ENCODE data around the gene ODAD3.
"Not testable (repeated sequence)": the region's sequence is repeated elsewhere in the genome, so short reads cannot be mapped to it uniquely, and the experiment has no call there.

ODAD3 gene

DNA sequence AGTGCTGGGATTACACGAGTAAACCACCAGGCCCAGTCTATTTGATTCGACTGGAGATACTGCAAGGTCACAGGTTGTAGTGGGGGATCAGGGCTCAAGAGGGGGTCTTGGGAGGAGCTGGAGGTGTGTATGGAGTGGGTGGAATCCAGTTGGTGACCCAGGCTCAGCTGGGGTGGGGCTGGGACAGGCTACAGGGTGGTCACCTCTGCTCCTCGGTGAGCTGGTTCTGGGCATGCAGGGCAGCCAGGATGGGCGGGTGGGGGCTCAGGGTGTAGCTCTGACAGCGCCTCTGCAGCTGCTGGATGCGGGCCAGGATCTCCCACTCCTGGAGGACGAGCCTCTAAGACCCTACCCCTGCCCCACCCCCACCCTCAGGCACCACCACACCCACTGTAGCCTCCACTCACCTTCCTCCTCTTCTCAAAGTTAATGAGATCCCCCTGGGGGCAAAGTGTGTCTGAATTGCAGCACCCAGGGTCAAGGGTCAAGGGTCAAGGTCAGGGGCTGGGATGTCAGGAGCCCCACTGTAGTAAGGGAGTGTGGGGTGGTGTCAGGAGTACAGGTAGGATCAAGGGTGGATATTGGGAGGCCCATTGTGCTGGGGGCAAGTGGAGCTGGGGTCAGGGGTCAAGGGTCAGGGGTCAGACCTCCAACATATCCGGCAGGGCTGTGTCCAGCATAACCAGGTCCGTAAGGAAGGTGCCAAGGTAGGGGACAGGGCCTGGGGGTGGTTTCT is 32.9 kb downstream of the ODAD3 start:
- no peak for DNase-seq

DNA sequence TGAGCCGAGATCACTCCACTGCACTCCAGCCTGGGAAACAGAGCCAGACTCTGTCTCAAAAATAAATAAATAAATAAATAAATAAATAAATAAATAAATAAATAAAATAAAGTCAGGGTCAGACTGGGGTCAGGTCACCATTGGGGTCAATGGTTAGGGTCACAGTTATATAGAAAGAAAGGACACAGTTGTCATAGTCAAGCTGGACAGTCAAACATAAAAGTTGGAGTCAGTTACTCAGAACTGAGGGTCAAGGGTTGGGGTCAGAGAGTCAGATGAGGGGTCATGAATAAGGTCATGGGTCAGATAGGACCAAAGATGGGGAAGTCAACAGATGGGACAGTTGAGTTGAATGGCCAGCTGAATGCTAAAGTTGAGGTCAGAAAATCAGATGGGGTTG is 34.1 kb downstream of the ODAD3 start:
- no peak for DNase-seq

DNA sequence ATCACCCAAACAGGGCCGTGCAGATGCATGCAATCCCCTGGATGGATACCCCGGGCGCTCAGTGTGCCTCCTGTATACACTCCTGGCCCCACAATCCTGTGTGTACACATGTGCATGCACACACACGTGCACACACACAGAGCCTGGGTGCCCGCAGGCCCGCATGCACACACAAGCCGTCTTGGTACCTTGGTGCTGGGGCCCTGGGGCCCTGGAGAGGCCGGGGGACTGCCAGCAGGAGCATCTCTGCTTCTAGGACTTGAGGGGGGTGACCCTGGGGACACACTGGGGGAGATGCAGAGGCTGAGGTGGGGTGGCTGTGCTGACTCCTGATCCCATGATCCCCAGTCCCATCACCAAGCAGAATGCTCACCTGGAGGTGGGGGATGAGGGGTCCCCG is 35.3 kb downstream of the ODAD3 start:
- DNase-seq, result no peak

DNA sequence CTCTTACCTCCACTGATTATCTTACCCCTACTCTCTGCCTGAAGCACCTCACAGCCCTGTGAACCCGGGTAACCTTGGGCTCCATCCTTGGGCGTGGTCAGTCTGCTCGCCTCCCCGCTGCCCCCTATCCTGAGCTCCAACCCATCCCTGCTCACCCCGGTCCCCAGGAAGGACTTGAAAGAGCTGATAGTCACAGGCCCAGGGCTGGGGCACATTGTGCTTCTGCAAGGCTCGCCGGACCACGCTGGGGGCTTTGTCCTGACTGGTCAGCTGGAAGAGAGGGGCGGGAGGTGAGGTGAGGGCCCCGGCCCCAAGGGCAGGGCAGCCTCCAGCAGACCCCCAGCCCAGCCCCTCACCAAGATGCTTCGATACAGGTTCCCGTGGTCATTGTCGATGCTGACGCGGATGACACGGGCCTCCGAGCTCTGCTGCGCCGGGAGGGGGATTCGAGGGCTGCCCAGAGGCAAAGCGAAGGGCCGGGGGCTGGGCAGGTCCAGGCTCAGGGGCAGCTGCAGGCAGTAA is 37.8 kb downstream of the ODAD3 start:
- no peak for DNase-seq

DNA sequence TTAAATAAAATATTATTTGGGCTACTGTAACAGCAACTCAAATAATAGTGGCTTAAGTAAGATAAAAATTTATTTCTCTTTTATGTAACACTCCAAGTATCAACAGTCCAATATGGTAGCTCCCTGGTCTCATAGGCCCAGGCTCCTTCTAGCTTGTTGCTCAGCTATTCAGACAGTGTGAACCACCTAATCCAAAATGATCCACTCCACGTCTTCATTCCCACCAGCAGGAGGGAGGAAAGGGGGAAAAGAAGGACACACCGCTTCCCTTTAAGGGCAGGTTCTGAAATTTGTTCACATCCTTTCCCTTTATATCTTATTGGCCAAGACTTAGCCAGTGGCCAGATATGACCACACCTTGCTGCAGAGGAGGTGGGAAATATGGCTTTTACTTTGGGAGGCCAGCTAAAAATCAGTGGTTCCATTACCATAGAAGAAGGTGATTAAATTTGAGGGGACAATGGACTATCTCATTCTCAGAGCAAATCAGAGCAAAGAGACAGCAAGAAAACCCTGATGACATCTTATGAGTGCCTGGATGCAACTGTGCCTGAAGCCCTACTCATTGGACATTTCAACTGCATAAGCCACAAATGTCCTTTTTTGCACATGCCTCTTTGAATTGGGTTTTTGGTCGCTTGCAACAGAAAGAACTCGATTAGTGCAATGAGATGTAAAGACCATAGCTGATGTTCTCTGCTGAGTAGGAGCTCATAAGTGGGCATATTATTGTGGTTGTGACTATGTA is 43.8 kb downstream of the ODAD3 start:
- no peak for DNase-seq

DNA sequence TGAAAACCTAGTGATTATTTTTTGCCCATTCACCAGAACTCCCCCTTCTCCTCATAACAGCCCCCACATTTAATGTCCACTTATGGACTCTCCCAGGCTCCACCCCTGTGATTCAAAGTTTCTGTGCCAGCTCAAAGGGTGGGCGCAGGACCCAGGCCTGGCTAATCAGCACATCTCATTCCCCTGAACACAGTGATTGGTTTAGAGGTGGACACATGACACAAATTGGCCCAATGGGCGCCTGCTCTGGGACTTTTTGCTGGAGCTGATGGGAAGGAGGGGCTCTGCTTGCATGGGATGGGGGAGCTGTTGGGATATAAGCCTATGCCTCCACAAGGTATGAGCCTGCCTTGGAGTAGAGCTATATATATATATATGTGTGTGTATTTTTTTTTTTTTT is 44.6 kb downstream of the ODAD3 start:
- no peak for DNase-seq

DNA sequence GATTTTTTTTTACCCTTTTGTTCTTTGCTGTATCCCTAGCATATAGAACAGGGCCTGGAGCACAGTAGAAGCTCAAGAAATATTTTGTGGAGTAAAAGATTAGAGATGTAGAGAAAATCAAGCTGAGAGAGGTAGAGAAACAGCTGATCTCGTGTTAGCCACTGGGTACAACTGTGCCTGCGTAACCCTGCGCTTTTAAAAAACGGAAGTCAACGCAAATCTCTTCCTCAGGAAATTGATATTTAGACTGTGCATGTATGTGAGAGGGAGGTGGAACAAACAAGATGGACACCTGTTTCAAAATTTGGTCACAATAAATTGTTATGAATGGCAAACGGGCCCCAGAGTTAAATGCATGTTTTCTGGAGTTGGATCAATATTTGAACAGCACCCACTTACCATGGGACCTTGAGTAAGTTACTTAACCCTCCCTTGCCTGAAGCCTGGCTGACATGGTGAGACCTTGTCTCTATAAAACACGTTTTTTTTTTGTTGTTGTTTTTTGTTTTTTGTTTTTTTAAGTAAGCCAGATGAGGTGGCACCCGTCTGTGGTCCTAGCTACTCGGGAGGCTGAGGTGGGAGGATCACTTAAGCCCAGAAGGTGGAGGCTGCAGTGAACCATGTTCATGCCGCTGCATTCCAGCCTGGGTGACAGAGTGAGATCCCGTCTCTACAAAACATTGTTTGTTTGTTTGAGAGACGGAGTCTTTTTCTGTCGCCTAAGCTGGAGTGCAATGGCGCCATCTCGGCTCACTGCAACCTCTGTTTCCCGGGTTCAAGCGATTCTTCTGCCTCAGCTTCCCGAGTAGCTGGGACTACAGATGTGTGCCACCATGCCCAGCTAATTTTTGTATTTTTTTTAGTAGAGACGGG is 47.5 kb downstream of the ODAD3 start:
- no peak for DNase-seq

DNA sequence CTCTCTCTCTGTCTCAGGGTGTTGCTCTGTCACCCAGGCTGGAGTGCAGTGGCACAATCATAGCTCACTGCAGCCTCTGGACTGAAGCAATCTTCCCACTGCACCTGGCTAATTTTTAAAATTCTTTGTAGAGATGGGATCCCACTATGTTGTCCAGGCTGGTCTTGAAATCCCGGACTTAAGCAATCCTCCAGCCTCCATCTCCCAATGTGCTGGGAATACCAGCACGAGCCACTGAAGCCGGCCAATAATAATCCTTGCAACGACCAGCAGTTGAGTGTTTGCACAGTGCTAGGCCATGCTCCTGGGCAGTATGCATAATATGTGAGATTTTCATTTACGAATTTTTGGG is 50.2 kb downstream of the ODAD3 start:
- no peak for DNase-seq

DNA sequence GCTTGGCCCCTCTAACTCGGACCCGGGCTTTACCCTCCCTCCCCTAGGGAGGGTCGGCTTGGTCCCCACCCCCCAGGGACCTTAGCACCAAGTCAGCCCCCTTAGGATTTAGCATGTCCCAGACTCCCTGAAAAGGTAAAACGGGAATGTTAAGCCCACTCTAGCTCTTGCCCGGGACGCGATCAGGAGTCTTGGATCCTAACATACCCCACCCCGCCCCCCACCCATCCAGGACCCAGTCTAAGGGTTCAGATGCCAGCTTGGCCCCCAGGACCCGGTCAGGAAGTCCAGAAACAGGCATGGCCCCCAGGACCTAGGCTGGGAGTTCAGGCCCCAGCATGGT is 51.2 kb downstream of the ODAD3 start:
- no peak for DNase-seq

DNA sequence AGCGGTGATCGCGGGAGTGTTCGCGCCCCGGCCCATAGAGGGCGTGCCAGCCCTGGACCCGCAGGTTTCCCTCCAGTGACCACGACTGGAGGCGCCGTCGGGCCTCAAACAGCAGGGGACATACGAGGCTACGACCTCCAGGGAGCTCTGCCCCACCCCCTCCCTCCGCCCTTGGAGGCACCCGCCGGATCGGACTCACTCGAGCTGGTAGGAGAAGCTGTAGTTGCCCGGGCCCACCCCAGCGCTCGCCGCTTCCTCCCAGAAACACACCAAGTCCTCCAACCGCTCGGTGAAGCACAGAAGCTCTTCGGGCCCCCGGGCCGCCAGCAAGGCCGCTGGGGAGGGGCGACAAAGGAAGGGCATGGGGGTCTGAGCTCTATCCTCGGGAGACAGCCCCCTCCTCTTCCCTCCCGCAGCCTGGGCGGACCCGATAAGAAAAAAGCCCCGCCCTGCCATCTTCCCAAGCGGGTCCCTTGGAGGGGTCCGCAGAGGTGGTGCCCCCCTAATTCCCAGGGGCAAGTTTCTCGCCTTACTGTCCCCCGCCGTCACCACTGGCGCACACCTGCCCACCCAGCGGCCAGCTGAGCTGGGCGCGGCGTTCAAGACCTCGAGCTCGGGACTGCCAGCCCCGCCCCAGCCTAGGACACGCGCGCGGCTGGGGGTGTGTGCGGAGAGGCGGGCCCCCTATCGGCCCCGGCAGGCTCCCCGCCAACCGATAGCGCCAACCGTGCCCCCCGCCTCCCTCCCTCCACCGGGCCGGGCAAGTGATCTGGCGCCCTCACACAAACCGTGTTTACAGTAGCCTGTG is 51.8 kb downstream of the ODAD3 start:
- DNase-seq, result no peak

DNA sequence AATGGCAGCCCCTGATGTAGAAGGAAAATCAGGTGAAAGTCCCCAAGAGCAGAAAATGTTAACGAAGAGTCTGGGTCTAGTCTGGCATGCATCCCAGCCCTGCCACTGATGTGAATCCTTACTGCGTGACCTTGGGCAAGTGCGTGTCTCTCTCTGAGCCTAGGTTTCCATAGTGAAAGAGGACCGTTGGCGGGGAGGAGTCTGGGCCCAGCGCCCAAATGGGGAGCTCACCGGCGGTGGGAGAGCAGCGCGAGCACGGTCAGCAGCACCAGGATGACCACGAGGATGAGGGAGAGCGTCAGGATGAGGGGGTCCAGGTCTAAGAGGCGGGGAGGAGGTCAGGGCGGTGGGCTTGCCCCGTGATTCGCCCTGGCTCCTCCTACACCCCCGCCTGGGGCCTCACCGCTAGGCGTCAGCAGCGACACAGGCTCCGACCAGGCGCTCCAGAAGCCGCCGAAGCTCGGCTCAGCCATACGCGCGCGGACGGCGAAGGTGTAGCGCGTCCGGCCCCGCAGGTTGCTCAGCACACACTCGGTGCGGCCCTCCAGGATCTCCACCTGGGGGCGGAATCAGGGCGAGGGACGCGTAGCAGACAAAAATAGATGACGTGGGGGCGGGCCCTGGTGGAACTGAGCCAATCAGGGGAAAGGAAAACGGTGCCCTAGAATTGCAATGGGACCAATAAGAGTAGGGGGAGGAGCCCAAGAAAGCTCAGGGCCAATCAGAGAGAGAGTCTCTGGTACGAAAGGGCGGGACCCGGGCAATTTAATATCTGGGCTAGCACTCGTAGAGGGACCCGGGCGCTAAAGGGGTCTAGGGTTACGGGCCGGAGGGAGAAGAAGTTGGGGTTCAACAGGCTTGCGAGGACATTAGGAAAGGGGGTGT is 54.0 kb downstream of the ODAD3 start:
- peak; percentile 93 for DNase-seq

DNA sequence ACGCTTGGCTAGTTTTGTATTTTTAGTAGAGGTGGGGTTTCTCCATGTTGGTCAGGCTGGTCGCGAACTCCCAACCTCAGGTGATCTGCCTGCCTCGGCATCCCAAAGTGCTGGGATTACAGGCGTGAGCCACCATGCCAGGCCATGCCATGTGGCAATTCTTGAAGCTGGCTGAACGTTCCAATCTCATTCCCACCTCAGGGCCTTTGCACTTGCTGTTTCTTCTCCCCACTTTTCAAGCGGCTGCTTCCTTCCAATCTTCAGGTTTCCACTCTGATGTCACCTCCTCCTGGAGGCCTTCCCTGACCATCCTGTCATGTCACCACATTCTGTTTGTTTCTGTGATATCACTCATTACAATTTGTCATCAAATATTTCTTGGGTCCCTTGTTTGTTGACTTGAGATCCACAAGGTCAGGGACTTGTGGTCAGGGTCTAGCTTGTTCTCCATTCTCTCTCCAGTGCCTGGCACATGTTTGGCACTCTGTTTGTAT is 55.0 kb downstream of the ODAD3 start:
- DNase-seq, result no peak

DNA sequence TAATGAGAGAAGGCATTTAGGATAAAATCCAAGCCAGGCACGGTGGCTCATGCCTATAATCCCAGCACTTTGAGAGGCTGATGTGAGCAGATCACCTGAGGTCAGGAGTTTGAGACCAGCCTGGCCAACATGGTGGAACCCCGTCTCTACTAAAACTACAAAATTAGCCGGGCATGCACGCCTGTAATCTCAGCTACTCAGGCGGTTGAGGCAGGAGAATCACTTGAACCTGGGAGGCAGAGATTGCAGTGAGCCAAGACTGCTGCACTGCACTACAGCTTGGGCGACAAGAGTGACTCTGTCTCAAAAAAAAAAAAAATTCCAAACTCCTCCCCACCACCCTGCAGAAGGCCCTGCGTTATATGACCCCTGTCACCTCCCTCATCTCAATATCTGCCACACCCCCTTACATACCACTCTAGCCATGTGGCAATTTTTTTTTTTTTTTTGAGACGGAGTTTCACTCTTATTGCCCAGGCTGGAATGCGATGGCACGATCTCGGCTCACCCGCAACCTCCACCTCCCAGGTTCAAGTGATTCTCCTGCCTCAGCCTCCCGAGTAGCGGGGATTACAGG is 55.6 kb downstream of the ODAD3 start:
- DNase-seq, result not testable (repeated sequence)

DNA sequence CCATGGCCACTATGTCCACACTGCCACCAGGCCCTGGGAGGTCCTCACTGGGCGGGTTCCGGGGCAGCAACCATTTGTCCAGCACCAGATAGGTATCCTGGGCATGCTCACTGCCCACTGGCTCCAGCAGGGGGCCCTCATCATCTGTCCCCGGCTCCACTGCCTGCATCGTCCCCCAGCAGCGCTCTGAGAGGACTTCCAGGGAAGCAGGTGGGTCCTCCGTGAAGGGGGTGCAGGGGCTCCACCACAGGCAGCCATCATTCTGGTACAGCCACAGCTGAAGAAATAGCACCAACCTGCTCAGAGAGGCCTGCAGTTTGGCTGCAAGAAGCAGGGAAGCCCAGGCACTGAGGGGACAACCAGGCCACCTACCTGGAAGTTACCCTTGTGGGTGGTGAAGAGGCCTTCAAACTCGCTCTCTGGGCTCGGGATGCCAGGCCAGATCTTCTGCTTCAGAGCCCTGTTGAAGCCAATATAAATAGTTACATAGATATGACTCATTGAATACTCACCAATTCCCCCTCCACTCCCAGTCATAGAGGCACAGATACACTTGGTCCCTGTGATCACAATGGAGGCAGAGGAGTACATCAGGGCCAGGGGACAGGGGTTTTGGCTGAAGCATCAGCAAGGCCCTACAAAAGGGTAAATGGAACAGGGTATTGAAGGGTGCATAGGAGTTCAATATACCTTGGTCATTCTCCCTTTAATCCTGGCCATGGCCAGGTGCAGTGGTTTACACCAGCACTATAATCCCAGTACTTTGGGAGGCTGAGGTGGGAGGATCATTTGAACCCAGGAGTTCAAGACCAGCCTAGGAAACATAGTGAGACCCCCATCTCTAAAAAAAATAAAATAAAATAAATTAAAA is 56.4 kb downstream of the ODAD3 start:
- no peak for DNase-seq

DNA sequence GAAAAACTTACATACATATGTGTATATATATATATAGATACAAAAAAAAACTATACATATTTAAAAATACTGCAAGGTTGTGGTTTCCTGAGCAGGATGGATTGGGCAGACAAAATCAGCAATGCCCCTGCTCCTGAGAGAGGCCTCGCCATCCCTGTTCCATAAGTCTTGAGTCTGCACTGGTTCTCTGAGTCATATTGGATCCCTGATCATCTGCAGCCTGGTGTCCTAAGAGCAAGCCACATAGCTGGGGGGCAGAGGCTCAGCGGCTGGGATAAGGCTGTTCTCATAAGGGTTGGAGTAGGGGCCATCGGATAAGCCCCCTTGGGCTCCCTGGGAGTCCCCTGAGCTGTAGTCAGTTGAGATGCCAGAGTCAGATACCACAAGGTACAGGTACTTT is 57.2 kb downstream of the ODAD3 start:
- DNase-seq, result no peak

DNA sequence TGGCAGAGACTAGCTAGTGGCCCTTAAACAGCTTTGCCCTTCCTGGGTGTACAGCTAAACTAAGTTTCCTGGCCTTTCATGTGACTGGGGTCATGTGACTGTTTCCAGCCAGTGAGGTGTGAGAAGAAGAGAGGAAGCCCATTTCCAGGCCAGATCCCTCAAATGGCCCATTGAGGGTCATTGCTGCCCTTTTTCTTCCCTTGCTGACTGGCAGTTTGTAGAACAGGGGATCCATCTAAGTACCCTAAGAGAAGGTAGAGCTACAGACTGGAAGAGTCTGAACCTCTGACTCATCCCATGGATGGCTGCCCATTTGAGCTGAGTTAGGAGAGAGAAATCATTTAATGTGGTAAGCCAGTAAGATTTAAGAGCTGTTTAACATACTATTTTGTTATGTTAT is 57.7 kb downstream of the ODAD3 start:
- no peak for DNase-seq

DNA sequence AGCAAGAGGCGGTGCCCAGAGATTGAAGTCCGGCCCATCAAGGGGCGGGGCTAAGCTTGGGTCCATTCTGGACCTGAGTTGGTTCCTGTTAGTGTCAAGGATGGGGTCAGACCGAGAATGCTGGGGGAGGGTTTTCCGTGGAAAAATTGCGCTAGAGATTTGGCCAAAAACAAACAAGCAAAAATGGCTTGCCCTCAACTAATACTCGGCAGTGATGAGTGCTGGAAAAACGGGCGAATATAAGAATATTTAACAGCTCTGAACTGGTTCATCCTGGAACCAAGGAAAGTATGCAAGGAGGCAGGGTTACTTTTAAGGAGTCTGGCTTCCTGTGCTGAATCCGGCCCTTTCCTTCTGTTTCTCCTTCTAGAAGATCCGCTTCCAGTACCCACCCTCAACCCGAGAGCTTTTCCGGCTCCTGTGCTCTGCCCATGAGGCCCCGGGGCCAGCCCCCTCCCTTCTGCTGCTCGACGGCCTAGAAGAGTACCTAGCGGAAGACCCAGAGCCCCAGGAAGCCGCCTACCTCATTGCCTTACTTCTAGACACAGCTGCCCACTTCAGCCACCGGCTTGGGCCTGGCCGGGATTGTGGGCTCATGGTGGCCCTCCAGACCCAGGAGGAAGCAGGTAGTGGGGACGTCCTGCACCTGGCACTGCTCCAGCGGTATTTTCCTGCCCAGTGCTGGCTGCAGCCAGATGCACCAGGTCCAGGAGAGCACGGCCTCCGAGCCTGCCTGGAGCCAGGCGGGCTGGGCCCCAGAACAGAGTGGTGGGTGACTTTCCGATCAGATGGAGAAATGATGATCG is 59.6 kb downstream of the ODAD3 start:
- no peak for DNase-seq

DNA sequence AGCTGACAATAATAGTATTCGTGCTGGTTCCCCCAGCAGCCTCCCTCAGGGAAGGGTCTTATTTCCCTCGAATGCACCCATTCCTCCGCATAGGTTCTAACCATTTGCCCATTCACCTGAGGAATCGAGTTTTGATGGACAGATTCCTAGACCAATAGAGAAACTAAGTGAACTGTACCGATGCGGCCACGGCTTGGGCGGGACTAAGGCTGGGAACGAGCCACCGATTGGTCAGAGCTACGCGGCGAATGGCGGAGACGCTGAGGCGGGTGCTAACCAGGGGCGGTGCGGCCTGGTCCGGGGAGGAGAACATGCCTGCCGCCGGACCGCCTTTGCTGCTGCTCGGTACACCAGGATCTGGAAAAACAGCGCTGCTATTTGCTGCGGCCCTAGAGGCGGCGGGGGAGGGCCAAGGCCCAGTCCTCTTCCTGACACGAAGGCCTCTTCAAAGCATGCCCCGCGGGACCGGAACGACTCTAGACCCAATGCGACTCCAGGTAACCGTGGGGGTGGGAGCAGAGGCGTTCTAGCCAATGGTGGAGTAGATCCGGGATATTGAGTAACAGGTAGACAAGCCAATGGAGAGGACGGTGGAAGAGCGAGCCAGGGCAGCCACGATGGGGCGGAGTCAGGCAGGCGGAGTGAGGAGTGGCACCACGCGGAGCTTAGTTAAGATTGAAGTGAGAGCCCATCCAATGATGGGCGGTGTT is 60.3 kb downstream of the ODAD3 start, which contains the start of gene SWSAP1:
Gene SWSAP1 (plus strand): TSS at position 234 of the 710 bp plus-strand sequence. CDS start 15 bp downstream, at position 249.
- DNase-seq, result peak; percentile 100

Data from NCI-H524 treated with DMSO at 0.1 percent for 48 hours (cell line).